Upper lobe of right lung (tissue), 1 donor: ENCODE data around the gene RAB31. TPM values are rescaled to one million over a fixed set of nuclear protein-coding genes. Genes with fewer than 3 reads are reported as not detected.

Experiments
- ATAC-seq: fragments of 200-7000 bp; cut with Tn5 transposase; one replicate; pipeline ENCODE4 v1.9.1; 2020; ENCODE audit warnings: mild to moderate bottlenecking, moderate library complexity
- DNase-seq: peaks from one replicate; pipeline ENCODE4 v3.0.0-alpha.2; 2020
- H3K27ac ChIP-seq: fragments of 200-600 bp; one replicate; pipeline ENCODE4 v1.8.0; 2022
- H3K27me3 ChIP-seq: fragments of 200-600 bp; one replicate; pipeline ENCODE4 v1.8.0; 2022; ENCODE audit warnings: mild to moderate bottlenecking
- H3K36me3 ChIP-seq: fragments of 200-600 bp; one replicate; pipeline ENCODE4 v1.8.0; 2022
- H3K4me1 ChIP-seq: fragments of 200-600 bp; one replicate; pipeline ENCODE4 v1.8.0; 2022
- H3K4me3 ChIP-seq: fragments of 200-600 bp; one replicate; pipeline ENCODE4 v1.8.0; 2022; ENCODE audit warnings: mild to moderate bottlenecking
- H3K9me3 ChIP-seq: fragments of 200-600 bp; one replicate; pipeline ENCODE4 v1.8.0; 2022
- CTCF ChIP-seq: fragments of 200-600 bp; IDR thresholded peaks from one replicate; pipeline ENCODE4 v1.8.0; 2022; ENCODE audit warnings: antibody characterized with exemption
- intact Hi-C: fragments of 100-400 bp; cut with DNase I; formaldehyde crosslinking; loops from one replicate; pipeline ENCODE4 v1.11.0; 2022
- total RNA-seq: library from RNA; stranded (reverse); fragmentation: NEBNext Ultra II Directional; extraction: Animal tissue kit (Norgen Biotek cat#: 25700); gene quantifications from one replicate; pipeline ENCODE4 v1.2.1, GENCODE V29; 2021
- donor health status: DM: no; HTN: yes; CAD: no; lungs with severe emphysema.

The RAB31 gene
- total RNA-seq, 1 donor from 2014 or later, result 137 TPM

- no peak for TF ChIP-seq CTCF
- intact Hi-C loops, result no loop called here
- ATAC-seq (no peak), DNase-seq (no peak)
- no peaks in the 10 kb centered on the region for H3K36me3 ChIP-seq
- H3K9me3 ChIP-seq, result no peaks in the 10 kb centered on the region
- H3K4me1 ChIP-seq, result peaks cover 20% of the 10 kb centered on the region
- no peaks in the 10 kb centered on the region for H3K27me3 ChIP-seq
- H3K27ac ChIP-seq, result no peak overlapping the region
- no peak overlapping the region for H3K4me3 ChIP-seq
Measured at GRCh38 chr18:9841752-9842151, 133.7 kb downstream of the RAB31 start.

- Histone ChIP-seq H3K9me3 (no peaks in the 10 kb centered on the region), H3K27me3 (no peaks in the 10 kb centered on the region), H3K36me3 (no peaks in the 10 kb centered on the region), H3K27ac (no peak overlapping the region), H3K4me1 (peaks cover 22% of the 10 kb centered on the region), H3K4me3 (no peak overlapping the region)
- no peak for ATAC-seq
- TF ChIP-seq CTCF, result no peak
- intact Hi-C loops, result no loop called here
- no peak for DNase-seq
Measured at GRCh38 chr18:9842448-9842847, 134.3 kb downstream of the RAB31 start.

- Histone ChIP-seq H3K27me3 (no peaks in the 10 kb centered on the region), H3K9me3 (no peaks in the 10 kb centered on the region), H3K27ac (no peak overlapping the region), H3K4me3 (no peak overlapping the region), H3K4me1 (peaks cover 22% of the 10 kb centered on the region), H3K36me3 (no peaks in the 10 kb centered on the region)
- TF ChIP-seq CTCF, result no peak
- DNase-seq (no peak), ATAC-seq (no peak)
- intact Hi-C loops, result no loop called here
Measured at GRCh38 chr18:9845256-9845655, 137.2 kb downstream of the RAB31 start.

GRCh38 chr18:9846162-9846925 is 138.2 kb downstream of the RAB31 start:
- no peak for TF ChIP-seq CTCF
- intact Hi-C loops, result no loop called here
- peak overlapping the region; percentile 53 for H3K27ac ChIP-seq
- H3K4me1 ChIP-seq, result peaks cover 31% of the 10 kb centered on the region
- H3K36me3 ChIP-seq, result no peaks in the 10 kb centered on the region
- no peaks in the 10 kb centered on the region for H3K9me3 ChIP-seq
- no peak for ATAC-seq
- no peak overlapping the region for H3K4me3 ChIP-seq
- no peaks in the 10 kb centered on the region for H3K27me3 ChIP-seq
- DNase-seq, result no peak

- Histone ChIP-seq H3K4me1 (peaks cover 34% of the 10 kb centered on the region), H3K27ac (no peak overlapping the region)
Measured at GRCh38 chr18:9848170-9848879, 140.2 kb downstream of the RAB31 start.

More at GRCh38 chr18:9848170-9848879, 140.2 kb downstream of the RAB31 start:
- H3K27me3 ChIP-seq, result no peaks in the 10 kb centered on the region
- no peak for ATAC-seq
- no peaks in the 10 kb centered on the region for H3K36me3 ChIP-seq
- DNase-seq, result no peak
- no peaks in the 10 kb centered on the region for H3K9me3 ChIP-seq
- no peak overlapping the region for H3K4me3 ChIP-seq
- intact Hi-C loops, result no loop called here
- no peak for TF ChIP-seq CTCF
